Measurements from ENCODE around the gene CACNA1C. TPM values are rescaled to one million over a fixed set of nuclear protein-coding genes. Genes with fewer than 3 reads are reported as not detected.

The CACNA1C gene
- total RNA-seq, 4 donors from 2014 or later, result 1.4 to 3.7 (median 2.2) TPM

GRCh38 chr12:2544230-2544629, 491.4 kb downstream of the CACNA1C start:
- TF ChIP-seq EP300 (IDR thresholded peaks at IDR 0.05), result no peak
- no peak for TF ChIP-seq POLR2AphosphoS5 (IDR thresholded peaks at IDR 0.05)
- no peak for TF ChIP-seq CTCF (IDR thresholded peaks at IDR 0.05)
- TF ChIP-seq POLR2A (IDR thresholded peaks at IDR 0.05), result no peak
- no peak for DNase-seq (ENCODE audit: low spot score in 2 of 2)
- Histone ChIP-seq H3K27me3 (no peaks in the 10 kb centered on the region), H3K36me3 (no peaks in the 10 kb centered on the region), H3K9me3 (no peaks in the 10 kb centered on the region), H3K4me1 (no peaks in the 10 kb centered on the region), H3K27ac (no peak overlapping the region), H3K4me3 (no peak overlapping the region)

- DNase-seq (ENCODE audit: low spot score in 2 of 2), result no peak
- Histone ChIP-seq H3K27ac (no peak overlapping the region), H3K36me3 (no peaks in the 10 kb centered on the region), H3K4me1 (no peaks in the 10 kb centered on the region), H3K4me3 (no peak overlapping the region), H3K27me3 (no peaks in the 10 kb centered on the region), H3K9me3 (no peaks in the 10 kb centered on the region)
- WGBS, result 89% methylated on average over 11 of the region's 11 CpGs
- TF ChIP-seq EP300 (IDR thresholded peaks at IDR 0.05) (no peak), POLR2A (IDR thresholded peaks at IDR 0.05) (no peak), CTCF (IDR thresholded peaks at IDR 0.05) (no peak), POLR2AphosphoS5 (IDR thresholded peaks at IDR 0.05) (no peak)
Measured at GRCh38 chr12:2547273-2548044, 494.7 kb downstream of the CACNA1C start.

- DNase-seq (ENCODE audit: low spot score in 2 of 2), result no peak
- Histone ChIP-seq H3K9me3 (no peaks in the 10 kb centered on the region), H3K27me3 (no peaks in the 10 kb centered on the region), H3K36me3 (no peaks in the 10 kb centered on the region), H3K4me1 (no peaks in the 10 kb centered on the region), H3K4me3 (no peak overlapping the region), H3K27ac (no peak overlapping the region)
- 92% methylated on average over 2 of the region's 2 CpGs for WGBS
- no peak for TF ChIP-seq CTCF (IDR thresholded peaks at IDR 0.05)
- TF ChIP-seq POLR2AphosphoS5 (IDR thresholded peaks at IDR 0.05), result no peak
- no peak for TF ChIP-seq EP300 (IDR thresholded peaks at IDR 0.05)
- no peak for TF ChIP-seq POLR2A (IDR thresholded peaks at IDR 0.05)
Measured at GRCh38 chr12:2548081-2548480, 495.3 kb downstream of the CACNA1C start.

- TF ChIP-seq CTCF (IDR thresholded peaks at IDR 0.05), result no peak
- no peak for TF ChIP-seq POLR2AphosphoS5 (IDR thresholded peaks at IDR 0.05)
- TF ChIP-seq EP300 (IDR thresholded peaks at IDR 0.05), result no peak
- no peak for TF ChIP-seq POLR2A (IDR thresholded peaks at IDR 0.05)
- DNase-seq (ENCODE audit: low spot score in 2 of 2), result no peak
- H3K9me3 ChIP-seq, result no peaks in the 10 kb centered on the region
- 65% methylated on average over 17 of the region's 17 CpGs for WGBS
- no peaks in the 10 kb centered on the region for H3K27me3 ChIP-seq
- H3K36me3 ChIP-seq, result no peaks in the 10 kb centered on the region
- H3K4me1 ChIP-seq, result no peaks in the 10 kb centered on the region
- H3K27ac ChIP-seq, result no peak overlapping the region
- no peak overlapping the region for H3K4me3 ChIP-seq
Measured at GRCh38 chr12:2550561-2551411, 498.0 kb downstream of the CACNA1C start.

- Histone ChIP-seq H3K27ac (no peak overlapping the region), H3K9me3 (no peaks in the 10 kb centered on the region), H3K4me1 (no peaks in the 10 kb centered on the region), H3K36me3 (no peaks in the 10 kb centered on the region), H3K27me3 (no peaks in the 10 kb centered on the region), H3K4me3 (no peak overlapping the region)
- 84% methylated on average over 13 of the region's 13 CpGs for WGBS
- no peak for DNase-seq (ENCODE audit: low spot score in 2 of 2)
- TF ChIP-seq POLR2AphosphoS5 (IDR thresholded peaks at IDR 0.05) (no peak), CTCF (IDR thresholded peaks at IDR 0.05) (no peak), EP300 (IDR thresholded peaks at IDR 0.05) (no peak), POLR2A (IDR thresholded peaks at IDR 0.05) (no peak)
Measured at GRCh38 chr12:2551412-2551900, 498.7 kb downstream of the CACNA1C start.

All from suprapubic skin (tissue), 4 donors.